A673 (cell line): Measurements from ENCODE around the gene DEPDC7.

Source experiments
- CTCF ChIP-seq: fragments of 300-800, 200-600 bp; sonication (generic); conservative IDR thresholded peaks from 2 replicates; pipeline ENCODE4 v1.5.1; 2017; ENCODE audit warnings: low read depth, mild to moderate bottlenecking, antibody characterized with exemption, low read length, moderate library complexity, mixed read lengths
- EZH2 ChIP-seq: fragments of 200-600 bp; sonication (generic); IDR thresholded peaks from 2 replicates; pipeline ENCODE4 v1.6.1; 2017; ENCODE audit warnings: borderline replicate concordance, low read depth, mild to moderate bottlenecking, mixed read lengths, antibody characterized with exemption, low read length; ENCODE audit not compliant: poor library complexity, severe bottlenecking

- TF ChIP-seq CTCF (no peak), EZH2 (no peak)
Observed at GRCh38 chr11:33025339-33025722, 9.7 kb downstream of the DEPDC7 start.
